HG03139 (cell line): ENCODE data around the gene ADCY2.

ENCODE experiments used
- ATAC-seq: cut with Tn5 transposase; IDR thresholded peaks from one replicate; pipeline ENCODE4 v1.9.1; 2021; ENCODE audit not compliant: unreplicated experiment

Gene ADCY2

DNA sequence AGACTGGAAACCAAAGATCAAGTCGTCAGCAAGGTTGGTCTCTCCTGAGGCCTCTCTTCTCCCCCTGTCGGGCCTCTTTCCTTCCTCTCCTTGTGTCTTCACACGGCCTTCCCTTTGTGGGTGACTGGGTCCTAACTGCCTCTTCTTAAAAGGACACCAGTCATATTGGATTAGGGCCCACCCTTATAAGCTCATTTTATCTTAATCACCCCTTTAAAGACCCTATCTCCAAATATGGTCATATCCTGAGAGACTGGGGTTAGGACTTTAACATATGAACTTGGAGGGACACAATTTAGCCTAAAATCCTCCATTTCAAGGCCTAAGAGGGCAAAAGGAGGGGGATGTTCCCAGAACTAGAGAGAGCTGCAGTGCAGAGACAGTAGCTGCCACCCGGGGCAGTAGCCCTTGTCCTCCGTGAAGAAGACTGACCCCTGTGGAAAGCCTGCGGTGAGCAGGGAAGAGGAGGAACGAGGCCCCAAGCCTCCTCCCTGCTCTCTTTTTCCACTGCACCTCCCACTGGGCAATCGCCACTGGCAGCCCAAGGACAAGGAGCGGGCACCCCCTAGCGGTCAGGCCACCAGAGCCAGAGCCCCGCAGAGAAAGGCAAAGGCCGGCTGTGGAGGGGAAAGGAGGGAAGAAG lies 420.1 kb downstream of the ADCY2 start:
- peak; percentile 92 for ATAC-seq

DNA sequence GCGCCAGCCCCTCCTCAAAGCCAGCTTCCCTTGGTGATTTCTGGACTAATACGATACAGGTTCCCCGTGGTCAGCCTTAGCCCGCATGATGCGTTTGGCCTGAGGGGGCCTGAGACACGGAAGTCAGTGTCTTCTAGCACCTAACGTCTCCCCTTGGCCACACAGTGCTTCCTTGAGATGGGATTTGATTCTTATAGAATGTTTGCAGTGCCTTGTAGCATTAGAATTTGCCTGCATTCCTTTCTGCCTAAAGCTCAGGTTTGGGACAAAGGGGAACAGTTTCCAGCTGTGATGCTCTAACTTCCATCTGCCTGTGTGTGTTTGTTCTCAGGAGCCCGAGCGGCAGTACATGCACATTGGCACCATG lies 420.6 kb downstream of the ADCY2 start:
- ATAC-seq = no peak

DNA sequence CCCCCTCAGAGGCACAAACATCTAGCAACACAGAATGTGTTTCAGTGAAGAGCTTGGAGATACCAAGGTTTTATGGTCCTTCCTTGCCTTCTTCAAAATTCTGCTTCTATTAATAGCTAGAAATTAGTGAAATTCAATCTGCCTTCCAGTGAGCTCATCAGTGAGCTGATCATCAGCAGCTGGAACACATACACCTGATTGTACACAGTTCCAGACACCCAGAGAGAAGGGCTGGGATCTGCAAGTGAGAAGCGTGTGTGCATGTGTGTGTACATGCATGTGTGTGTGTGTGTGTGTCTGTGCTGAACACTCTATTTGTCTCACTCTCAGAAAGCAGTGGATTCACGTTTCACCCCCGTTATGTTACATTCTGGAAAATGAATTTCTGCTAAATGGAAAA lies 426.5 kb downstream of the ADCY2 start:
- ATAC-seq = no peak

DNA sequence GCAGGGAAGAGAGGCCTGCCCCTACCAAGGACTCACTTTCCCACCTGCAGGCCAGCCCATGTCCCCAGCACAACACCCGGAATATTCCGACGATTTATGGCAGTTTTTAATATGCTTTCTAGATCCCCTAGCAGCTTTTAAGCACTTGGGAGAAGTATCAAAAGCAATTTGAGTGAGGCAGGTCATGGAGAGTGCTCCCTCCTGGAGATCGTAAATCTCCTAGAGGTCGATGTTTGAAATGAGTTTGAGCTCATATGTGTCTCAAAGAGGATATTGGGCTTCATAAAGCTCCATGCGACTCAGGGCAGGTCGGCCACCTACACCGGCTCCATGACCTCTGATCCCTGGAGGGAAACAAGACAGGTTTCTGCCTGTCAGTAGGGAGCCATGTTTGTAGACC lies 427.7 kb downstream of the ADCY2 start:
- ATAC-seq = no peak

DNA sequence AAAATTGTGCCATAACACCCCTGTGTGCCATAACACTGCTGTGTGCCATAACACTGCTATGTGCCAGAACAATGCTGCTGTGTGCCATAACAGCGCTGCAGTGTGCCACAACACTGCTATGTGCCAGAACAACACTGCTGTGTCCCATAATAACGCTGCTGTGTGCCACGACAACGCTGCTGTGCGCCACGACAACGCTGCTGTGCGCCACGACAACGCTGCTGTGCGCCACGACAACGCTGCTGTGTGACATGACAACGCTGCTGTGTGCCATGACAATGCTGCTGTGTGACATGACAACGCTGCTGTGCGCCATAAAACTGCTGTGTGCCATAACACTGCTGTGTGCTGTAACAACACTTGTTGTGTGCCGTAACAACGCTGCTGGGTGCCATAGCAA lies 429.1 kb downstream of the ADCY2 start:
- ATAC-seq = no peak

DNA sequence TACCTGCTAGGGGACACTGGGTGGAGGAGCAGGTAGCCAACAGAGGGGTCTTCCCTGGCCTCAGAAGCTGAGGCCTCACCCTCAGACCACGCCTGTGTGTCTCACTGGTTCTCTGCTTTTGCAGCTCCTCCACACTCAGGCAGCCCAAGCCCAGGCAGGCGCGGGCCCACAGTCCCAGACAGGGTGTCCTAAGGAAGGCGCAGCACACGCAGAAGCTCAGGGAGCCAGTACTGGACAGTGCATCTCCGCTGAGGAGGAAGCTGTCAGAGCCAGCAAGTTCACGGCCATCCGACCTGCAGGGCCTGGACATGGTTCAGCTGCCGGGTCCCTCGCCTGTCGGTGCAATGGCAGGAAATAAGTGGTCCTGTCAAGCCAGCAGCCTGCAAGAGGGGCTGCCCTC lies 429.7 kb downstream of the ADCY2 start:
- no peak for ATAC-seq

DNA sequence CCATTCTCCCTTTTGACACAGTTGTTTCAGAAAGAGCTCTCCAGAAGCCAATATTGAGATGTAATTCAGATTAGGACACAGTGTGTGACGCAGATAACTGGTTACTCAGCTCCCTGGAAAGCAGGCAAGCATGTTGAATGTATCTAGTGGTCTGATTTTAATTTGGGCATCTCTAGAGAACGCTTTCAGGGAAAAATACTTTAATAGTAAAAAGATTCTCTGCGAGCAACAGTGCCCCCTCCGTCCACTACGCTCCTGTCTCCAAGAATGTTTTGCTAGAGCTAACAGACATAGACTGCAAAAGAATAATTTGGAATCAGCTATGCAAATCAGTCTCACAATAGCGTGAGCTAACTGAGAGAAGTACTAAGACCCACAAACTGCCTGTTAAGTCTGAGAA lies 431.7 kb downstream of the ADCY2 start:
- no peak for ATAC-seq

DNA sequence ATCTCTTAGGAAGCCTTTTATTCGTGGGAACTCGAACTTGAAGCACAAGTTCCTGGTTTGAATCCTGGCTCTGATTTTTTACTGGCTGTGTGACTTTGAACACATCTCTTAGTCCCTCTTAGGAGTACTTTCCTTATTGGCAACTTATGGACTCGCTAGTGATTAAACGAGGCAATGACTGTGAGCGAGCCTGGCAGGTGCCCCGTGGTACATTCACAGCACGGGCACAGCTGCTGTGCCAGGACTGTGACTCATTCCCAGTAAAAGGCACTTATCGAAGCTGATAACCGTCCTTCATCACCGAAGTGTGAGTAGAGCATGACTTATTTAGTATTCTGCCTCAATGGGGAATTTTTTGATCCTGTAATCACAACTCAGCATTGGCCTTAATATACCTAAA lies 432.3 kb downstream of the ADCY2 start:
- no peak for ATAC-seq

DNA sequence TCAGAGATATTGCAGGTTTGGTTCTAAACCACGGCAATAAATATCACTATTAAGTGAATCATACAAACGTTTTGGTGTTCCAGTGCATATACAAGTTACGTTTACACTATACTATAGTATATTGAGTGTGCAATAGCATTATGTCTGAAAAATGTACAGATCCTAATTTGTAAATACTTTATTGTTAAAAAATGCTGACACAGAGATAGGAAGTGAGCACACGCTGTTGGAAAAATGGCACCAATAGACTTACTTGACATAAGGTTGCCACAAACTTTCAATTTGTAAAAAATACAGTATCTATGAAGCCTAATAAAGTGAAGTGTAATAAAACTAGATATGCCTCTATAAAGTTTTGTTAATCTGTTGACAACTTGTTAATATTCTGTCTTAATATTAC lies 439.0 kb downstream of the ADCY2 start:
- no peak for ATAC-seq

DNA sequence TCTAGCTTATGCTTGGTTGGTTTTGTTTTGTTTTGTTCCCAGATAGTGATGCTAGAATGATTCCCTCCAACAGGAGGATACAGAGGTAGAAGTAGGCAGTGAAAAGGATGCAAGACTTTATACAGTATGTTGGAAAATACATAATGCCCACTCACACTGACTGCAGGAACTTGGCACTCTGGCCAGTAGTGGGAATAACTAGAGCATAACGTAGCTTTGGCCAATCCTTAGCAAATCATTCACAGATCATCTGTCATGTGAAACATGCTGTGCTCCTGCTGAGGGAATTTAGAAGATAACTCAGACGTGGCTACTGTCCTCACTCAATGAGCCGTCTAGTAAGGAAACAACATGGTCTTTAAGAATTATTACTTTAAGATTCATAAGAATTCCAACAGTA lies 441.5 kb downstream of the ADCY2 start:
- ATAC-seq = no peak

DNA sequence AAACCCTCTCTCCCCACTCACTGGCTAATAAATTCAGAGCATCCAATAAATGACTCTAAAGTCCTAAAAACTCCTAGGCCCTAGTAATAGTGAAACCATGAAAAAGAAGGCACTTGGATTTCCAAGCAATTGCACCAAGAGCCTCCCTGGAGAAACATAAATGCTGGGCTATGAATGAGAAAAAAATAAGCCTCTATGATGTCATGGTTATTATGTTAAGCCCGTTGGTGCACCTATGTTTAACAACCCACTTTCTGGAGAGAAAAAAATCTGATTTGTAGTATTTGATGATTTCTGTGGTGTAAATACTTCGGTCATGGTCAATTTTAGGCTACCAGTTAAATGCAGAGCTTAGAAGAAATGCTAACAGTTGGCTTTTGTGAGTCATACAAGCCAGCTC lies 446.6 kb downstream of the ADCY2 start:
- no peak for ATAC-seq

DNA sequence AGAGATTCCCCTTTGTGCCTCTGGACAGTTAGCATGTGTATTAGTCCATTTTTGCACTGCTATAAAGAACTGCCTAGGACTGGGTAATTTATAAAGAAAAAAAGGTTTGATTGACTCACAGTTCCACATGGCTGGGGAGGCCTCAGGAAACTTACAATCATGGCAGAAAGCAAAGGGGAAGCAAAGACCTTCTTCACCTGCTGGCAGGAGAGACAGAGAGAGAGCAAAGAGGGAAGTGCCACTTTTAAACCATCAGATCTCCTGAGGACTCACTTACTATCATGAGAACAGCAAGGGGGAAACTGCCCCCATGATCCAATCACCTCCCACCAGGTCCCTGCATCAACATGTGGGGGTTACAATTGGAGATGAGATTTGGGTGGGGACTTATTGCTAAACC lies 449.0 kb downstream of the ADCY2 start:
- no peak for ATAC-seq

DNA sequence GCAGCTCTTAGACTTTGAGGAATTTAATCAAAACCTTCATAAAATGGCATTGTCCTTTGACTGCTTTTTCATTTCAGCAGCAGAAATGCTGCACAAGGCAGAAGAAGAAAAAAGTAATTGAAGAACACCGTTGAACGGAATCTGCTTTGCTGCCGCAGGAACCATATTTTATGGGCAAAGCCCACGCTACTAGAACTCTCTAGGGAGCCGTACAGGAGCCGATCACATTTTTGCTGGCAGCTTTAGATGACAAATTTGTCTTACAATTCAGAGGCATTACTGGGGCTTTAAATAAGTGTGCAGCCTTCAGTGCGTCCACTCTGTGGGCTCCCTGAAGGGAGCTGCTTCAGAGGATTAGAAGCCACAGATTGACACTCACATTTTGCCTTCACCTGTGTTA lies 449.6 kb downstream of the ADCY2 start:
- ATAC-seq = no peak

DNA sequence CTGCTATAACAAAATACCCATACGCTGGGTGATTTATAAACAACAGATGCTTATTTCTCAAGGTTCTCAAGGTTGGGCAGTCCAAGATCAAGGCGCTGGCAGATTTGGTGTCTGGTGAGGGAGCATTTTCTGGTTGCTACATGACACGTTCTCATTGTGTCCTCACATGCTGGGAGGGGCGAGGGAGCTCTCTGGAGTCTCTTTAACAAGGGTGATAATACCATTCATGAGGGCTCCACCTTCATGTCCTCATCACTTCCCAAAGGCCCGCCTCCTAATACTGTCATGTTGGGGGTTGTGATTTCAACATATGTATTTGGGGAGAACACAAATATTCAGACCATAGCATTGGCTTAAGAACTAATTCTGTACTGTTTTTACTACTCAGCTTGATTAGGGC lies 450.4 kb downstream of the ADCY2 start:
- ATAC-seq = no peak

DNA sequence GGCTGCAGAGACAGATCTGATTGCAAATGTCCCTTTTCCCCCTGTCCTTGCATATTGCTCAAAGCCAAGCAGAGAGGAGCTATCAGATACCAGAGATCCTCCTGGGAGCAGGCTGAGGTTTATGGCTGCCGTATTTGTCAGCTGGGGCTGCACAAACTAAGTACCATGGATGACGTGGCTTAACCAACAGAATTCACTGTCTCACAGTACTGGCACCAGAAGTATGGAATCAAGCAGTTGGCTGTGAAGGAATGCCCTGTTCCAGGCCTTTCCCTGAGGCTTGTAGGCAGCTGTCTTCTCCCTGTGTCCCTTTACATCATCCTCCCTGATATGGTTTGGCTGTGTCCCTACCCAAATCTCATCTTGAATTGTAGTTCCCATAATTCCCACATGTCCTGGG lies 452.4 kb downstream of the ADCY2 start:
- no peak for ATAC-seq

DNA sequence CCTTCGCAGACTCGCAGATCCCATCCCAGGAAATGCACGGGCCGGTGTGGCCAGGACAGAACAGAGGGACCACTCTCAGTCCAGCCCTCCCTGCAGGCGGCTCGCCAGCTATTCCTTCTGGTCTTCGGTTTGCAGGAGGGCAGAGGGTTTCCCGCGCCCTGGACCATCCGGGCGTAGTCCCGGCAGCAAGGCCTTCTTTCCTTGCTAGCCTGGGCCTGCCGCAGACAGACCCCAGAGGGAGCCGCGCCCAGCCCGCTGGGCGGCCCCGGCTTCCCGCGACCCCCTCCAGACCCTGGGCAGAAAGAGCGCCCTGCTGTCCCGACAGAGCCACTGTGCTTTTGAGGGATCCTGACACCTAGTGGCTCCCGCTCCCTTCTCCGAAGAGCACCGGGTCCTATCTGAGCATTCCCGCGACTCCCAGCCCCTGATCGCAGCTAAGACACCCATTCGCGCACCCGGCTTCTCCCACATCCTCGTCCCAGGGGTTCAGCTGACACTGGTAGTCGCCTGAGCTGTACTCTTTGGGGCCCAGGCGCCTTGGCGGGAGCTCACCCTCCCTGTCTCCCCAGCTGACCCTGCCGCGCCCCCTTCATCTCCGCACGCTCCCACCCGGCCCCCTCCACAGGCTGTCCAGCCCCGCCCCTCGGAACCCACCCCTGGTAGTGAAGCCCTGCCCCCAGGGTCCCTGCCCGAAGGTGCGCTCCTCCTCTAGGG lies 453.9 kb downstream of the ADCY2 start:
- no peak for ATAC-seq

DNA sequence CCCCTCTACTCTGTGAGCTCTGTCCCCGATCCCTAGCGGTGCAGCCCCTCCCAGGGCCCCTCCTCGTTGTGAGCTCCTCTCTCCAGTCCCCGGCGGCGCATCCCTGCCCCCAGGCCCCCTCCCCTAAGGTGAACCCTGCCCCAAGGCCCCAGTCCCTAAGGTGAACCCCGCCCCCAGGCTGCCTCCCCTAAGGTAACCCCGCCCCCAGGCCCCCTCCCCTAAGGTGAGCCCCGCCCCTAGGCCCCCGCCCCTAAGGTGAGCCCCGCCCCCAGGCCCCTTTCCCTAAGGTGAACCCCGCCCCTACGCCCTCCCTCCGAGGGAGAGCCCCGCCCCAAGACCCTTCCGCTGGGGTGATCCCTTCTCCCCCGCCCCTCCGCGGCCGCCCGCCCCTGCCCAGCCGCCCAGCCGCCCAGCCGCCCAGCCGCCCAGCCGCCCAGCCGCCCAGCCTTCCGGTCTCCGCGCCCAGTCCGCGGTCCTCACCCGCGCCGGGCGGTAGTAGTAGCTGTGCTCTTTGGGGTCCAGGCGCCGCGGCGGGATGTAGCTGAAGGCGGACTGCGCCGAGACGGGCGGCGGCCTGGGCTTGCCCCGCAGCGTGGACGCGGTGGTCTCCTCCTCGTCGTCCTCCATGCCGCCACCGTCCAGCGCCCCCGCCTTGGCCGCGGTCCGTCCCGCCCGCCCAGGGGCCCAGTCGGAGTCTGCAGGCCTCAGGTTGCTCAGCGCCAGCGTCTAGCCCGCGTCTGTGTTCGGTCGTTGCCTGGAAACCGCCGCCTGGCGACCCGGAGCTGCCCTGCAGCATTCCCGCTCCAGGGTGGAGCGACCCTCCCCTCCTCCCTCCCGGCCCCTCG lies 454.7 kb downstream of the ADCY2 start, which contains the start of gene CFAP90:
Gene CFAP90, minus strand, starts transcription at position 739 of the 845 bp plus-strand sequence. Its CDS starts 112 bp downstream, at position 627.
- no peak for ATAC-seq

DNA sequence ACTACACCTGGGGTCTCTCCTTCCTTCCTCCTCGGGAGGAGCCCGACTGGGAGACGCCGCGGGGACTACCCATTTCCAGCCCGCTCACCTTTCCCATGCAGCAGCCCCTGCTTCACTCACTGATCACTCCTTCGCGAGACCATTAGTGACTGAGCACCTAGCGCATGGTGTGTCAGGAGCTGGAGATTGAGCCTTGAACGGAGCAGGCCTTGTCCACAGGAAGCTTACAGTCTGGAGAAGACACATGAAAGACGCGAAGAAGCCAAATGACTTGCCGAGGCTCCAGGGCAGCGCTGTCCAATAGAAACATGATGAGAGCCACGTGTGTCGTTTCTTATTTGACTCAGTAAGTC lies 455.3 kb downstream of the ADCY2 start:
- ATAC-seq = no peak

DNA sequence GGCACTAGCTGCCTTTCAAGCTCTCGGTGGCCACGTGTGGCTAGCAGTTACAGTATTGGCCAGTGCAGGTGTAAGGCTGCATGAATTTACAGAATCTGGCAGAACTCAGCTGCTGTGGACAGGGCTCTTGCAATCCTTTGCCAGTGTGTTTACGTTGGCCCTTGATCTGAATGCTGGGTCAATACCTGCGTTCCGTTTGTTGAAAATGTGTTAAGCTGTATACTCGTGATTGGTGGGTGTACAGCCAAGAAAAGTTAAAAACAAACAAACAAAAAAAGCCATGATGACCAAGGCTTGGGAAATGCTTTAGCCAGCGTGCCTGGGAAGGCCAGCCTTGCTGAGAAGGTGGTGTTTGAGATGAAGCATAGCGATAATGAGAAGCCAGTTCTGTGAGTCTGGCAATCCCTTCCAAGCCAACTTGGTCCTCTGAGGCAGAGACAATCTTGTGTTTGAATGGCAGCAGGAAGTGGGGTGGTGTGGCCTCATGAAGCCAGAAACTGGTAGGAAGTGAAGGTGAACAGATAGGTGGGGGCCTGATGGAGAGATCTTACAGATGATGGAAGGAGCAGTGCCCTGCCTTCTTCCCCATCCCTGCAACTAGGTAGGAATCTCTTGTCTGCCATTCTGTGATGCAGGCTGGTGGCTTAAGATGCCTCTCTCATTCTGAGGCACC lies 455.8 kb downstream of the ADCY2 start:
- no peak for ATAC-seq

DNA sequence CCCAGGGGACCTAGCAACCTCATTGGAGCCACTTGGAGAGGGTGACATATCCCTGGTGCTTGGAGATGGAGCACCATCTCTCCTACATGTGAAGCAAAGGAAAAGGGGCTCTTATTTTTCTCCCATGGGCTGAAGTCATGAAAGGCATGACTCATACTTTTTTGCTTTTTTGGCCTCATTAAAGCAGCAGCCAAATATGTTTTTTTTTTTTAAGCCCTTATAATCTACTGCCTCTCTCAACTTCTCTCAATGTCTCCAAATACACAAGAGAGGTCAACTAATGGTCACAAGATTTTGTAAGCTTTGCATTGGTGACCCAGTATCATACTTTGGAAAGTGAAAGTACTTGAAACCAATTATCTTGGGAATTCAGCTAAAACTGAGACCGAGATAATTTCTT lies 456.6 kb downstream of the ADCY2 start:
- ATAC-seq = no peak

DNA sequence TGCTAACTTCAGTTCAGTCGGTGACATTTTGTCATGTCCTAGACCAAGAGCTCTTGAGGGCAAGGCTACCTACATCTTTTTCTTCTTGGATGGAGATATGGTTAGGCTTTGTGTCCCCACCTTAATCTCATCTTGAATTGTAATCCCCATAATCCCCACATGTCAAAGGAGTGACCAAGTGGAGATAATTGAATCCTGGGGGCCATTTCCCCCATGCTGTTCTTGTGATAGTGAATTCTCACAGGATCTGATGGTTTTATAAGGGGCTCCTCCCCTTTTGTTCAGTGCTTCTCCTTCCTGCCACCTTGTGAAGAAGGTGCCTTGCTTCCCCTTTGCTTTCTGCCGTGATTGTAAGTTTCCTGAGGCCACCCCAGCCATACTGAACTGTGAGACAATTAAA lies 457.1 kb downstream of the ADCY2 start:
- ATAC-seq = no peak

DNA sequence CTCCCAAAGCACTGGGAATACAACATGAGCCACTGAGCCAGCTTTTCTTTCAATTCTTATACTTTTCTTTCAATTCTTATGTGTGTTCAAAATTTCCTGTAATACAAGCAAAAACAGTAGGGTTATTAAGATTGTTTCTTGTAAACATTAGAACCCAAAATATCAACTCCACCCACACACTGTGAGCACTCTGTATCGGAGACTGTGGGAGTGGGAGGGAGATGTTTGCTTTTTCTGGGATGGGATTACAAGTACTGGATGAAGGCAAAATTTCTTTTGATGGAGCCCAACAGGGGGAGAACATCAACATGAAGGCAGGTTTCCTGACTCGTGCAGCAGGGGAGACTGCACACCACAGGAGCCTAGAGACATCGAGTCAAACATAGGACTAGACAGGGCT lies 459.7 kb downstream of the ADCY2 start:
- ATAC-seq = no peak
